HG03025 (cell line): ENCODE data around the gene ANAPC5.
"Not testable (repeated sequence)": the region's sequence is repeated elsewhere in the genome, so short reads cannot be mapped to it uniquely, and the experiment has no call there.

Source experiments
- ATAC-seq: cut with Tn5 transposase; IDR thresholded peaks from one replicate; pipeline ENCODE4 v1.9.1; 2021; ENCODE audit warnings: mild to moderate bottlenecking, moderate library complexity; ENCODE audit not compliant: unreplicated experiment, low FRiP score

ANAPC5 gene

DNA sequence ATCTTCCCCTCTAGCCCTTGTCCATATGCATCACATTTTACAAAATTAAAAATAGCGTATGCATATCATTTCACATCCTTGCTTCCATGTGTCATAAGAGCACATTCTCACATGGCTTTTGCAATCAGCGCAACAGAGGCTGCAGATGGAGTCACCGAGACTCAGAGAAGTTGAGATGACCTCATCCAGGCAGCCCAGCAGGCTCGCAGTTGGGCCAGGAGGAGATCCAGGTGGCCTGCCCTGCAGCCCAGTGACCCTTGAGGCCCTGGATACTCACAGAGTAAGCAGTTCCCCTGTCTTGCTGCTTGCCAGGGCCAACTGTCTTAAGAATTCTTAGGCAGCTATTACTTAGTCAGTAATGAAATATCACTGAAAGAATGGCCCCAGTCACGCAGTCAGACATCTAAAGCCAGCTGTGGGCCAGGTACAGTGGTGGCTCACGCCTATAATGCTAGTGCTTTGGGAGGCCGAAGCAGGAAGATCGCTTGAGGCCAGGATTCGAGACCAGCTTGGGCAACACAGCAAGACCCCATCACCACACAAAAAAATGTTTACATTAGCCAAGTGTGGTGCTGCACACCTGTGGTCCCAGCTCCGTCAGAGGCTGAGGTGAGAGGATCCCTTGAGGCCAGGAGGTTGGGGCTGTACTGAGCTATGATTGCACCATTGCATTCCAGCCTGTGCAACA is 64.8 kb downstream of the ANAPC5 start:
- no peak for ATAC-seq

DNA sequence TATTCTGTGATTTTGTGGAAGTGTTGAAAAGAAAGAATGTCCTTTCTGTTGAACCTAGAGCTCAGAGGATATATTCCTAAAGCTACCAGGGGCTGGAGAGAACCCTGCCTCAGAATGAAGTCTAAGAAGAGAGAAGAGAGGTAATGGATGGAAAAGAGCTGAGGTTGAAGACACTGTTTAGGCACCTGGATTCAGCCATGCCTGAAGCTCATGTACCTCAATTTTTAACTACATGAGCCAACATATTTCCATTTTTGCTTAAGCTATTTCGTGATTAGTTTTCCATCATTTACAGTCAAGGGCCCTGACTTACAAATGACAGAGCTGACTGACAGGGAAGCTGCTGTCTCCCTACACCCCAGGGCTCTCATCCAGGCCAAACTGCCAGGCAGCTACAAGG is 66.4 kb downstream of the ANAPC5 start:
- ATAC-seq = no peak

DNA sequence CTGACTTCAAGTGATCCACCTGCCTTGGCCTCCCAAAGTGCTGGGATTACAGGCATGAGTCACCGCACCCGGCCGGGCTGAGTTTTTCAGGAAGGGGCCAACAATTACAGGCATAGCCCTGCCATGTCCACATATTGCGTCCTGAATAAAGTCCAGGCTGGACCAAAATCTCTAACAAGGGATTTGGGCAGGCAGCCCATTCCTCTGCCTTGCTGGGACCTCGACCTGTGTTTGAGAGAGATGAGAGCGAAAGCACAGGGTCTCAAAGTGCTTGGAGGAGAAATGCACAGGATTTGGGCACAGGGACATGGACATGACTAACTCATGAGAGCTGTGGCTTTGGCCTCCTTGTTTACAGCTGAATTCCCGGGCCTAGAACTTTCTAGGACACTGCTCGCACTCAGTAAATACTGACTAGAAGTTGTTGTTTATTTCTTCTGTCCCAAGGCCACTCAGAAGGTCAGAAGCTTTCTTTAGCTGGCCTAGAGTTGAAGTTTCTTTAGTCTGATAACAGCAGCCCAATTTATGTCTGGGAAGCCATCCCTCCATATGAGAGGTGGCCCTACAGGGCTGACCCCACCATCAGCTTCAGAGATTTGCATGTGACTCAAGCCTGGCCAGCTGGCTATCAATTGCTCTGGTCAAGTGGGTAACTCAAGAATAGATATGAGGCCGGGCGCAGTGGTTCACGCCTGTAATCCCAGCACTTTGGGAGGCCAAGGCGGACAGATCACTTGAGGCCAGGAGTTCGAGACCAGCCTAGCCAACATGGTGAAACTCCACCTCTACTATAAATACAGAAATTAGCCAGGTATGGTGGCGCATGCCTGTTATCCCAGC is 67.4 kb downstream of the ANAPC5 start:
- ATAC-seq = no peak

DNA sequence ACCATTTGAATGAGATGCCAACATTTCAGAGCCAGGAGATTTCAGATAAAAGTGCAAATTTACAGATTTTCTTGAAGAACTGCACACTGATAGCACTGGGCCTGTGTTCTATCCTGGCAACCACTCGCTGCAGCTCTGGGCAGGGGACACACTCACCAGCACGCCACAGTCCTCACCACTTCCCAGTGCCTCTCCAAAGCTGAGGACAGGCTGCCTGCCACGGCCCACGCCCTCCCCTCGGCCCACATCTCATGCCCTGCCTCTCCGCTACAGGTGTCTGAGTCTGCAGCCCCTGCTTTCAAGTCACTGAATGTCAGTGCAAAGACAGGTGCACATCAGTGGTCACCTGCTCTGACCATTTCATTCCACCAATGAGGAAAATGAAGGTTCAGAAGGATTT is 68.4 kb downstream of the ANAPC5 start:
- ATAC-seq = no peak

DNA sequence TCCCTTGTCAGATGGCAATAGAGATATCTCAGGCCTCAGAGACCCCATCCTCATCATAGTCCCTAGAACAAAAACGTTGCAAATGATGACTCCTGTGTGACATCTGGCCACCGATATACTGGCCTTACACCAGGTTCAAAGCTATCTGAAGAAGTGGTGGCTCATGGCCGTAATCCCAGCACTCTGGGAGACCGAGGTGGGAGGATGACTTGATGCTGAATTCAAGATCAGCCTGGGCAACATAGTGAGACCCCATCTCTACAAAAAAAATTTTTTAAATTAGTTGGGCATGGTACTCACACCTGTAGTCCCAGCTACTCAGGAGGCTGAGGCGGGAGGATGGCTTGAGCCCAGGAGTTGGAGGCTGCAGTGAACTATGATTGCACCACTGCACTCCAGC is 68.8 kb downstream of the ANAPC5 start:
- no peak for ATAC-seq

DNA sequence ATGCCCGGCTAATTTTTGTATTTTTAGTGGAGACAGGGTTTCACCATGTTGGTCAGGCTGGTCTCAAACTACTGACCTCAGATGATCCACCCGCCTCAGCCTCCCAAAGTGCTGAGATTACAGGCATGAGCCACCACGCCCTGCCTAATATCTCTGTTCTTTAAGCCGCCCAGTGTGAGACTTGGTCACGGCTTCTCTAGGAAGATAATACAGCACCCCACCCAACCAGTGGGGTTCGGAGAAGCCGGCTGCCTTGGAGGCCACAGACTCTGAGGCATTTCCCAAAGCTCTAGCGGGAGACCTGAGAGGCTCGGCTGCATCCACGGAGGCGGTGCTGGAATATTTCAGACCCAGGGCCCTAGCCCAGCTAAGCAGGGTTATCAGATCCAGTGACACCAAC is 69.3 kb downstream of the ANAPC5 start:
- ATAC-seq = not testable (repeated sequence)

DNA sequence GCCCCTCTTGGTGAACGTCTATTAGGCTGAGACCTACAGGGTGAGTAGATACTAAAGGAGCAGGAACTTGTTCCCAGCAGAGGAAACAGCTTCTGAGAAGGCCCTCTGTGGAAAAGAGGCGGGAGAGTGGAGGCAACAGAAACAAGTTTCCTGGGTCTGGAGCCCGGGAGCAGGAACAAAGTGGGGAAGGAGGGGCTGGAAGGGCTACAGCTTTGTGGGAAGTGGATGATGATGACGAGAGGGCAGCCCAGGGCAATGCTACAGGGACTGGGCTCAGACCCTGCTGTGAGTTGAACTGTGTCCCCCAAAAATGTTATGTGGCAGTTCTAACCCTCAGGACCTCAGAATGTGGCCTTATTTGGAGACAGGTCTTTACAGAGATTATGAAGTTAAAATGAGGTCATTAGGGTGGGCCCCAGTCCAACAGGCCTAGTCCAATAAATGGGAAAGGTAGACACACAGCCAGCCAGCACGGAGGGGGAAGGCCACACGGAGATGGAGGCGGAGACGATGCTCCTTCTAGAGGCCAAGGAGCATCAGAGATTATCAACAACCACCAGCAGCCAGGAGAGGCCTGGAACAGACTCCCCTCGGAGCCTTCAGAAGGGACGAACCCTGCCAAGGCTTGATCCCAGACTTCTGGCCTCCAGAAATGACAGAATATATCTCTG is 70.0 kb downstream of the ANAPC5 start:
- no peak for ATAC-seq

DNA sequence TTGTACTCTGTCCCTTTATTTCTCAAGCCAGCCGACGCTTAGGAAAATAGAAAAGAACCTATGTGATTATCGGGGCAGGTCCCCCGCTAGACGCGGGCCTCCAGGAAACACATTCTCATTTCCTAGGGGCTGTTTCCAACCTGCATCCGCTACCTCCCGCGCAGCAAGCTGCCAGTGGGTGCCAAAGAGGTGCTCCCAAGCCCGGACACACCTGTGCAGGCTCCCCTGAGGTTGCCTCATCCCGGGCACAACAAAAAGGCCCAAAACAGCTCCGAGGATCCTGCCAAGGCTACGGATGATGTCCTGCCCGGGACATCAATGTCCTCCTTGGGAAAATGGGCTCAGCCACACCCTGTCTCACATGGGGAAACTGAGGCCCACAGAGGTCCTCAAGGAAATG is 71.1 kb downstream of the ANAPC5 start:
- ATAC-seq = not testable (repeated sequence)

DNA sequence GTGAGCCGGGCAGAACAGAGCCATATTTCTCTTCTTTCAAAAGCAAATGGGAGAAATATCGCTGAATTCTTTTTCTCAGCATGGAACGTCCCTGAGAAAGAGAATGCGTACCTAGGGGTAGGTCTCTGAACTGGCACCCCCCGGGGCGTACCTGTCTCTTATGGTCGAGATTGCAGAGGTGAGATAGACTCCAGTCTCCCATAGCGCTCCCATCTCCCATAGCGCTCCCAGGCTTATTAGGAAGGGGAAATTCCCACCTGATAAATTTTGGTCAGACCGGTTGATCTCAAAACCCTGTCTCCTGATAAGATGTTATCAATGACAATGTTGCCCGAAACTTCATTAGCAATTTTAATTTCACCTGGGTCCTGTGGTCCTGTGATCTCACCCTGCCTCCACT is 71.7 kb downstream of the ANAPC5 start:
- ATAC-seq = not testable (repeated sequence)

DNA sequence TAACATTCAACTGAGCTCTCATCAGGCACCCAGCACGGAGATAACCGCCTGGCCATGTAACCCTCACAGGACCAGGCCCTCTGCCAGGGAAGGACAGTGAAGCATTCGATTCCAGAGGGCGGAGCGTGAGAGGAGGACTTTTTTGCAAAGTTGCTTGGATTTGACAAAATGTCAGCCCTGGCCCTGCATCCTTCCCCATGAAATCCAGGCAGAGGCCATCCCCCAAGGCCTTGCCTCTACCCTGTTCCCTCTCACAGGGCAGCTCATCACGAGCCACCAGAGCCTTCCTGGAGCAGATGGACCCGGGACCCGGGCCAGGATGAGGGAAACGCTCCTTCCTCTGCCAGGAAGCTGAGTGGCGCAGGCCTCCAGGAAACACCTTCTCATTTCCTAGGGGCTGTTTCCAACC is 72.7 kb downstream of the ANAPC5 start:
- no peak for ATAC-seq

DNA sequence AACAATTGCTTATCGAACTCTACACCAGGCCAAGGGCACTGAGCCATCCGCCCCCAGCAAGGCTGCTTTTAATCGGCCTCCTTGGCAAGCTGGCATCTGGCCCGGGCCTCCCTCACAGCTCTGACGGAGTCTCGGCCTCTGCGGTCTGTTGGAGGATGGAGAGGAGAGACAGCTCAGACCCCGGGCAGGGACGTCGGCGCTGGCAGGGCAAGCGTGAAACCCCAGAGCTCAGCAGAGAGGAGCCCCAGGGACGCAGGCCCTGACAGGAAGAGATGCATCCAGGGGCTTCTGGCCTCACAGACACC is 73.2 kb downstream of the ANAPC5 start:
- no peak for ATAC-seq

DNA sequence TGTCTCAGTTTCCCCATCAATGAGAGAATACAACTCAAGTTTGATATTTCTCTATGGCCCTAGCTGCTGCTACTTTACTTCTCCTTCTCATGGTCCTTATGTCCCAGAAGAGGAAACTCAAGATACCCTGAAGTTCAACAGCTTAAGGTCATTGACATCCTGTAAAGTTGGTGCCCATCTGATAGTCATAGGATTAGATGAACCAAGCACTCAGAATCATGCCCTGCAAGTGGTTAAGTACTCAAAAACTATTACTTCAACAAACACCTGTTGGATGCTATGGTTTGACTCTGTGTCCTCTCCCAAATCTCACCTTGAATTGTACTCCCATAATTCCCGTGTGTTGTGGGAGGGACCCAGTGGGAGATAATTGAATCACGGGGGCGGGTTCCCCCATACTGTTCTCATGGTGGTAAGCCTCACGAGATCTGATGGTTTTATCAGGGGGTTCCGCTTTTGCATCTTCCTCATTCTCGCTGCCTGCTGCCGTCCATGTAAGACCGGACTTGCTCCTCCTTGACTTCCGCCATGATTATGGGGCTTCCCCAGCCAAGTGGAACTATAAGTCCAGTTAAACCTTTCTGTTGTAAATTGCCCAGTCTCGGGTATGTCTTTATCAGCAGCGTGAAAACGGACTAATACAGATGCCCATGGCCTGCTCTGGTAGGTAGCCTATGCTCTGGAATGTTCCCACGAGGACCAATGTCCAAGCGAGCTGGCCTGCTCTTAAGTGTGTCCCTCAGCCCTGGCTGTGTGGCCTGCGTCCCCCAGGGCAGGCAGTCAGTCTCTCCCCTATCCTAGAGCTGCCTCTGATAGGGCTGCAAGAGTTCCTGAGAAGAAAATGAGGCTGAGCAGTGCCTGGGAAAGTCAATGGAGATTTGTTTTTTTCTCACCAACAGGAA is 73.8 kb downstream of the ANAPC5 start:
- no peak for ATAC-seq

DNA sequence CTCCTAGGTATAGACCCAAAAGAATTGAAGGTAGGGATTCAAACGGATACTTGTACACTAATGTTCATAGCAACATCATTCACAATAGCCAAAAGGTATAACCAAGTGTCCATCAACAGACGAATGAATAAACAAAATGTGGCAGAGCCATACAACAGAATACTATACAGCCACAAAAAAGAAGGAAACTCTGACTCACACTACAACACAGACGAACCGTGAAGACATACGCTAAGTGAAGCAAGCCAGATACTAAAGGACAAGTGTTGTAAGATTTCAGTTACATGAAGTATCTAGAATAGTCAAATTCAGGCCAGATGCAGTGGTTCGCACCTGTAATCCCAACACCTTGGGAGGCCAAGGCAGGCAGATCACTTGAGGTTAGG is 74.8 kb downstream of the ANAPC5 start:
- ATAC-seq = no peak

DNA sequence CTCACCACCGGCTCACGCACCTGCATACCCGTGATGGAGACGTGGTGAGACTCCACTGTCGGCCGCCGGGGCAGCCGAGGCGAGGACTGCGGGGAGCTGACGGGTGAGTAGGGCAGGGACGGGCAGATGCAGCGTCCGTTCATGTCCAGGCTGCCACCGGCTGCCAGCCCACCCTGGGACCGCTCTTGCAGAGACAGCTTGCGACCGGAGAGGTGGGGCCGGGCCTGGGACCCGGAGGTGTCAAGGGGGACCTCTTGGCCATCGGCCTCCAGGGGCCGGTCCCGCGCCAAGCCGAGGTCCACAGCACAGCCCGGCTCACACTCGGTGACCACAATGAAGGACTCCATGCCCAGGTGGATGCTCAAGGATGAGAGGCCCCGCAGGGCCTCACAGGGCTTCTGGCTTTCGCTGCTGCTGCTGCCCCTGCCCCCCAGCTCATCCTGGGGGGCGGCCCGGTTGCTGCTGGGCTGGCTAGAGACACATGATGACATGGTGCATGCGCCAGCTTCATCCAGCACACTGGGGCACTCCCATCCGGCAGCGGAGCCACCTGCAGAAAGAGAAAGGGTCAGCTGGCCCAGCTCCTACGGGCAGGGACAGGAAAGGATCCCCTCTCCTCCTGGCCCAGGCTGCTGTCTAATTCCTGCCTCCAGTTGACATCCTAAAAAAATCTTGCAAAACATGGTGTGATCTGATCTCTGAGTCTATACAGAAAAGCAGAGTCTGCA is 78.0 kb downstream of the ANAPC5 start:
- ATAC-seq = no peak

DNA sequence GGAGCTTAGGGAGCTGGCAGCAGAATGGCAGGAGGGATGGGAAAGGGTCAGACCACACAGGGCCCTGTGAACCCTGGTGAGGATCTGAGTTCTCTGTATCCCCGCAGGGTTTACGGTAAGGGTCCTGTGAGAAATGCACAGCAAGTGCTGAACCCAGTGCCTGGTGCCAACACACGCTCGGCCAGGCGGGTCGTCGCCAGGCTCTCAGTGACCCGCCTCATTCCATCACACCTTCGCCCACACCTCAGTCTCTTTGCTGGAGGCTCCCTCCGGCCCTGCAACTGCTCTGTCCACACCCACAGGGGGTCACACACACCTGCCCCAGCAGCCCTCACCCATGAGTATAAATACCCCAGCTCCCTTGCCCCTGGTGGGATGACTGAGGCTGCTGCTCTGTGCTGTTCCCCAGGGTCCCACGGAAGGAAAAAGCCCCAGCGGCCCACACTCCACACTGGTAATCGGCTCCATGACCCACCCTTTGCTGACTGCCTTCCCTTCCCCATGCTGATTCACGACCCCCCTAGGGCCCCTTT is 78.8 kb downstream of the ANAPC5 start:
- no peak for ATAC-seq

DNA sequence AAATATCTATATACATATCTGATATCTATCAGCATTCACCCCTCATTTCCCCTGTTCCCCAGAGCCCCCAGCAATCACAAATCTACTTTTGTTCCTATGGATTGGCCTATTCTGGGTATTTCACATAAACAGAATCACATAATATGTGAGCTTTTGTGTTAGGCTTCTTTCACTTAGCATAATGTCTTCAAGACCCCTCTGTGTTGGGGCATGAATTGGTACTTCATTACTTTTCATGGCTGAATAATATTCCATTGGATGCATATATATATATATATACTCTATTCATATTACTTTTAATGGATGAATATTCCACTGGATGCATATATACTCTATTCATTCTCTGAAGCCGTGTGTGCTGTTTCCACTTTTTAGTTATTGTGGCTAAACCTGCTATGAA is 84.4 kb downstream of the ANAPC5 start:
- no peak for ATAC-seq

DNA sequence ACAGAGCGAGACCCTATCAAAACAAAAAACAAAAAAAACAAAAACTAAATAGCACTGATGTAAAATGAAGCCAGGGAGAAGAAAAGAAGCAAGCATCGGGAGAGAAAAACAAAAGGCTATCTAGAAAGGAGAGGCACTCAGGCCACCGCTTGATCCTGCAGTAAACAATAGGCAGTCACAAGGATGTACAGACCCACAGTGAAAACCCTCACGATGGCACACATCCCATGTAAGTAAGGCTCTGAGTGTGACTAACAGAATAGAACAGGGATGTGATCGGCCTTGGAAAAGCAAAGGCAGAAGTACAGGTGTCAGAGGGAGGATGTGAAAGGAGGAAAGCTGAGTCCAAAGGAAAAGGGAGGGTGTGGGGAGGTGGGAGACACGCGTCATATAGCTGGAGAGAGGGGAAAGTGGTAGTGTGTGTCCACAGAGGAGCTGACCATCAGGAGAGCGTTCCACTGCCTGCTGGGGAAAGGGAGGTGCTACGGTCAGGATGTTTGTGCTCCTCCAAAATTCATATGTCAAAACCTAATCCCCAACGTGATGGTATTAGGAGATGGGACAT is 87.2 kb downstream of the ANAPC5 start:
- no peak for ATAC-seq

DNA sequence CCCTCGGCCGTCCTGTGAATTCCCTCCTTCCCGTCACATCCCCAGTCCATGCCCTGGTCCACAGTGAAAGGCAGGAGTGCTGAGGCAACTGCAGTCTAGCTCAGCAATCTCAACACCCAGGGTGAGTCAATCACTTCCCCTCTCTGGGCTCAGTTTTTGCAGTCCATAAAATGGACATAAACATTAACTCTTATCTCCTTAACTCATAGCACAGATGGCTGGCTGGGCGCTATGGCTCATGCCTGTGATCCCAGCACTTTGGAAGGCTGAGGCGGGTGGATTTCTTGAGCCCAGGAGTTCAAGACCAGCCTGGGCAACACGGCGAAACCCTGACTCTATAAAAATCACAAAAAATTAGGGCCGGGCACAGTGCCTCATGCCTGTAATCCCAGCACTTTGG is 88.1 kb downstream of the ANAPC5 start:
- no peak for ATAC-seq

DNA sequence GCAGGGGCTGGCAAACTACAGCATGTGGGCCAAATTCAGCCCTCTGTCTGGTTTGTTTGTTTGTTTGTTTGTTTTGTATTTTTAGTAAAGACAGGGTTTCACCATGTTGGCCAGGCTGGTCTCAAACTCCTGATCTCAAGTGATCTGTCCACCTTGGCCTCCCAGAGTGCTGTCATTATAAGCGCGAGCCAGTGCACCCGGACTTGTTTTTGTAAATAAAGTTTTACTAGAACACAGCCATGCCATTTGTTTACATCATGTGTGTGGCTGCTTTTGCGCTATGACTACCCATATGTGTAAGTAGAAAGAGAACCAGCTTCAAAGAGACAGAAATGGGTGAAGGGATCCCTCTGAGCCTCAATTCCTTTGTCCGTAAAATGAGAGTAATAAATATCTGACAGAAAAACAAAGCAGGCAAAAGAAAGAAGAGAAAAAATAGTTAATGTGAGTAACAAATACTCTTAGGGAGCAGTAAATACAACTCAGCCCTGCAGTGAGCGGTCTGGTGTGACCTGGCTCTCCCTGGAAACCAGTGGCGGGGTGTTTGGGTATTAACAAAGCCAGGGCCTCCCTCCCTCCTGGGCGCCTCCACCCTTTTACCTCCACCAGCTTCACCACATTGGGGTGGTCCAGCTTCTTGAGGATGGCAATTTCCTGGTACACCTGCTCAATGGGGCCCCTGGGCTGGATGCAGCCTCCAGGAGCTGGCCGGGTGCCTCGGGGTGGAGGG is 88.8 kb downstream of the ANAPC5 start:
- no peak for ATAC-seq
